ENCODE measurements around the gene TRIO.

The TRIO gene

DNA sequence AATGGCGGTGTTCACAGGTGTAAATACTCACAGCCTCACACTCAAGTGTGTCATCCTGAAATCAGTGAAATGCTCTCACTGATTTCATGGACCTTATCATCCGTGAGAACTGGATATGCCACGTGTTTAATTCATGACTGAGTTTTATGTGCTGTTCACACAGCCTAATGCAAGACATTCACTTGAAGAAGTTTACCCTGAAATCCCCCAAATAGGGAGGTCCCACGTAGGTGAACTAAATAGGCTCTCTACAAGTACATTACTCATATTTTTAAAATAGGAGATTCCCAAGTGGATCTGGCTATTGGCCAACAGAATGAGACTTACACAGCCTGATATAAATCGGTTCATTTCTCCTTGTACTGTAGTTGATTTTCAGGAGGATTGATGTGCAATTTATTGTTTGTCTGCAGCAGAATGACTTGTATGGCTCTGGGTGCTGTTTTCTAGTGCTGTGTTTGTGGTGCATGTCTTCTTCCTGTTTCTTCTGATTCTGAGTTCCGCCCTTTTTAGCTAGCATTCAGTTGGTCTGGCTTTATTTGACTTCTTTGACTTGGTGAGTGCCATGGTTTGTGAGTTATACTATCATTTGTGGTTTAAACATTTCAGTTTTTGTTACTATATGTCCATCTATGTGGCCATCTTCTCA, 25.1 kb downstream of the TRIO start (continued):
- TF ChIP-seq, protein P1, sequence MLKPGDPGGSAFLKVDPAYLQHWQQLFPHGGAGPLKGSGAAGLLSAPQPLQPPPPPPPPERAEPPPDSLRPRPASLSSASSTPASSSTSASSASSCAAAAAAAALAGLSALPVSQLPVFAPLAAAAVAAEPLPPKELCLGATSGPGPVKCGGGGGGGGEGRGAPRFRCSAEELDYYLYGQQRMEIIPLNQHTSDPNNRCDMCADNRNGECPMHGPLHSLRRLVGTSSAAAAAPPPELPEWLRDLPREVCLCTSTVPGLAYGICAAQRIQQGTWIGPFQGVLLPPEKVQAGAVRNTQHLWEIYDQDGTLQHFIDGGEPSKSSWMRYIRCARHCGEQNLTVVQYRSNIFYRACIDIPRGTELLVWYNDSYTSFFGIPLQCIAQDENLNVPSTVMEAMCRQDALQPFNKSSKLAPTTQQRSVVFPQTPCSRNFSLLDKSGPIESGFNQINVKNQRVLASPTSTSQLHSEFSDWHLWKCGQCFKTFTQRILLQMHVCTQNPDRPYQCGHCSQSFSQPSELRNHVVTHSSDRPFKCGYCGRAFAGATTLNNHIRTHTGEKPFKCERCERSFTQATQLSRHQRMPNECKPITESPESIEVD (tag by site-specific recombination; IDR thresholded peaks at IDR 0.05): no peak; the same call in 1 of the 2 replicates
- 0 out of 2 replicates have a peak, but pooled peaks have one; percentile 11 for TF ChIP-seq OVOL3 (tag by site-specific recombination; IDR thresholded peaks at IDR 0.05)
- TF ChIP-seq, protein P2, sequence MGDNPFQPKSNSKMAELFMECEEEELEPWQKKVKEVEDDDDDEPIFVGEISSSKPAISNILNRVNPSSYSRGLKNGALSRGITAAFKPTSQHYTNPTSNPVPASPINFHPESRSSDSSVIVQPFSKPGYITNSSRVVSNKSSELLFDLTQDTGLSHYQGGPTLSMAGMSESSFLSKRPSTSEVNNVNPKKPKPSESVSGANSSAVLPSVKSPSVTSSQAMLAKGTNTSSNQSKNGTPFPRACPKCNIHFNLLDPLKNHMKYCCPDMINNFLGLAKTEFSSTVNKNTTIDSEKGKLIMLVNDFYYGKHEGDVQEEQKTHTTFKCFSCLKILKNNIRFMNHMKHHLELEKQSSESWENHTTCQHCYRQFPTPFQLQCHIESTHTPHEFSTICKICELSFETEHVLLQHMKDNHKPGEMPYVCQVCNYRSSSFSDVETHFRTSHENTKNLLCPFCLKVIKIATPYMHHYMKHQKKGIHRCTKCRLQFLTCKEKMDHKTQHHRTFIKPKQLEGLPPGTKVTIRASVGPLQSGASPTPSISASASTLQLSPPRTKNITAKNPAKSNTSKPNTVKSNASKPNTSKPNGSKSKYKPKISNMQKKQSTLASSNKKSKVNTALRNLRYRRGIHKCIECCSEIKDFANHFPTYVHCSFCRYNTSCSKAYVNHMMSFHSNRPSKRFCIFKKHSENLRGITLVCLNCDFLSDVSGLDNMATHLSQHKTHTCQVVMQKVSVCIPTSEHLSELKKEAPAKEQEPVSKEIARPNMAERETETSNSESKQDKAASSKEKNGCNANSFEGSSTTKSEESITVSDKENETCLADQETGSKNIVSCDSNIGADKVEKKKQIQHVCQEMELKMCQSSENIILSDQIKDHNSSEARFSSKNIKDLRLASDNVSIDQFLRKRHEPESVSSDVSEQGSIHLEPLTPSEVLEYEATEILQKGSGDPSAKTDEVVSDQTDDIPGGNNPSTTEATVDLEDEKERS (tag by site-specific recombination; IDR thresholded peaks at IDR 0.05): no peak
- no peak for TF ChIP-seq ZNF138 (tag by site-specific recombination; IDR thresholded peaks at IDR 0.05; ENCODE audit: borderline replicate concordance)
- TF ChIP-seq ZBTB21 (tag by site-specific recombination; IDR thresholded peaks at IDR 0.05): no peak
- TF ChIP-seq, protein P3, sequence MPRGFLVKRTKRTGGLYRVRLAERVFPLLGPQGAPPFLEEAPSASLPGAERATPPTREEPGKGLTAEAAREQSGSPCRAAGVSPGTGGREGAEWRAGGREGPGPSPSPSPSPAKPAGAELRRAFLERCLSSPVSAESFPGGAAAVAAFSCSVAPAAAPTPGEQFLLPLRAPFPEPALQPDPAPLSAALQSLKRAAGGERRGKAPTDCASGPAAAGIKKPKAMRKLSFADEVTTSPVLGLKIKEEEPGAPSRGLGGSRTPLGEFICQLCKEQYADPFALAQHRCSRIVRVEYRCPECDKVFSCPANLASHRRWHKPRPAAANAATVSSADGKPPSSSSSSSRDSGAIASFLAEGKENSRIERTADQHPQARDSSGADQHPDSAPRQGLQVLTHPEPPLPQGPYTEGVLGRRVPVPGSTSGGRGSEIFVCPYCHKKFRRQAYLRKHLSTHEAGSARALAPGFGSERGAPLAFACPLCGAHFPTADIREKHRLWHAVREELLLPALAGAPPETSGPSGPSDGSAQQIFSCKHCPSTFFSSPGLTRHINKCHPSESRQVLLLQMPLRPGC (tag by site-specific recombination; IDR thresholded peaks at IDR 0.05): no peak
- peak; percentile 49 for TF ChIP-seq ZNF366 (tag by site-specific recombination; conservative IDR thresholded peaks at IDR 0.05)
- no peak for TF ChIP-seq ZBTB7A (tag by site-specific recombination; IDR thresholded peaks at IDR 0.05; ENCODE audit: low read depth)
- TF ChIP-seq, protein P4, sequence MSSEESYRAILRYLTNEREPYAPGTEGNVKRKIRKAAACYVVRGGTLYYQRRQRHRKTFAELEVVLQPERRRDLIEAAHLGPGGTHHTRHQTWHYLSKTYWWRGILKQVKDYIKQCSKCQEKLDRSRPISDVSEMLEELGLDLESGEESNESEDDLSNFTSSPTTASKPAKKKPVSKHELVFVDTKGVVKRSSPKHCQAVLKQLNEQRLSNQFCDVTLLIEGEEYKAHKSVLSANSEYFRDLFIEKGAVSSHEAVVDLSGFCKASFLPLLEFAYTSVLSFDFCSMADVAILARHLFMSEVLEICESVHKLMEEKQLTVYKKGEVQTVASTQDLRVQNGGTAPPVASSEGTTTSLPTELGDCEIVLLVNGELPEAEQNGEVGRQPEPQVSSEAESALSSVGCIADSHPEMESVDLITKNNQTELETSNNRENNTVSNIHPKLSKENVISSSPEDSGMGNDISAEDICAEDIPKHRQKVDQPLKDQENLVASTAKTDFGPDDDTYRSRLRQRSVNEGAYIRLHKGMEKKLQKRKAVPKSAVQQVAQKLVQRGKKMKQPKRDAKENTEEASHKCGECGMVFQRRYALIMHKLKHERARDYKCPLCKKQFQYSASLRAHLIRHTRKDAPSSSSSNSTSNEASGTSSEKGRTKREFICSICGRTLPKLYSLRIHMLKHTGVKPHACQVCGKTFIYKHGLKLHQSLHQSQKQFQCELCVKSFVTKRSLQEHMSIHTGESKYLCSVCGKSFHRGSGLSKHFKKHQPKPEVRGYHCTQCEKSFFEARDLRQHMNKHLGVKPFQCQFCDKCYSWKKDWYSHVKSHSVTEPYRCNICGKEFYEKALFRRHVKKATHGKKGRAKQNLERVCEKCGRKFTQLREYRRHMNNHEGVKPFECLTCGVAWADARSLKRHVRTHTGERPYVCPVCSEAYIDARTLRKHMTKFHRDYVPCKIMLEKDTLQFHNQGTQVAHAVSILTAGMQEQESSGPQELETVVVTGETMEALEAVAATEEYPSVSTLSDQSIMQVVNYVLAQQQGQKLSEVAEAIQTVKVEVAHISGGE (tag by site-specific recombination; conservative IDR thresholded peaks at IDR 0.05; ENCODE audit: low read depth): no peak
- TF ChIP-seq ZNF354C (tag by site-specific recombination; IDR thresholded peaks at IDR 0.05; ENCODE audit: borderline replicate concordance, low read depth): no peak
- TF ChIP-seq ZFP37 (tag by site-specific recombination; IDR thresholded peaks at IDR 0.05): no peak
- no peak for TF ChIP-seq RBAK (tag by site-specific recombination; IDR thresholded peaks at IDR 0.05)
- TF ChIP-seq, protein P5, sequence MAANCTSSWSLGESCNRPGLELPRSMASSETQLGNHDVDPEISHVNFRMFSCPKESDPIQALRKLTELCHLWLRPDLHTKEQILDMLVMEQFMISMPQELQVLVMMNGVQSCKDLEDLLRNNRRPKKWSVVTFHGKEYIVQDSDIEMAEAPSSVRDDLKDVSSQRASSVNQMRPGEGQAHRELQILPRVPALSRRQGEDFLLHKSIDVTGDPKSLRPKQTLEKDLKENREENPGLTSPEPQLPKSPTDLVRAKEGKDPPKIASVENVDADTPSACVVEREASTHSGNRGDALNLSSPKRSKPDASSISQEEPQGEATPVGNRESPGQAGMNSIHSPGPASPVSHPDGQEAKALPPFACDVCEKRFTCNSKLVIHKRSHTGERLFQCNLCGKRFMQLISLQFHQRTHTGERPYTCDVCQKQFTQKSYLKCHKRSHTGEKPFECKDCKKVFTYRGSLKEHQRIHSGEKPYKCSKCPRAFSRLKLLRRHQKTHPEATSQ (tag by site-specific recombination; IDR thresholded peaks at IDR 0.05): no peak
- TF ChIP-seq IKZF3 (tag by site-specific recombination; IDR thresholded peaks at IDR 0.05): peak; percentile 73
- no peak for TF ChIP-seq OSR2 (tag by site-specific recombination; IDR thresholded peaks at IDR 0.05)
- no peak for TF ChIP-seq YY1 (tag by site-specific recombination; IDR thresholded peaks at IDR 0.05)
- TF ChIP-seq MZF1 (tag by site-specific recombination; IDR thresholded peaks at IDR 0.05; ENCODE audit: borderline replicate concordance): peak; percentile 68; the same call in 1 of the 2 replicates
- TF ChIP-seq, protein P6, sequence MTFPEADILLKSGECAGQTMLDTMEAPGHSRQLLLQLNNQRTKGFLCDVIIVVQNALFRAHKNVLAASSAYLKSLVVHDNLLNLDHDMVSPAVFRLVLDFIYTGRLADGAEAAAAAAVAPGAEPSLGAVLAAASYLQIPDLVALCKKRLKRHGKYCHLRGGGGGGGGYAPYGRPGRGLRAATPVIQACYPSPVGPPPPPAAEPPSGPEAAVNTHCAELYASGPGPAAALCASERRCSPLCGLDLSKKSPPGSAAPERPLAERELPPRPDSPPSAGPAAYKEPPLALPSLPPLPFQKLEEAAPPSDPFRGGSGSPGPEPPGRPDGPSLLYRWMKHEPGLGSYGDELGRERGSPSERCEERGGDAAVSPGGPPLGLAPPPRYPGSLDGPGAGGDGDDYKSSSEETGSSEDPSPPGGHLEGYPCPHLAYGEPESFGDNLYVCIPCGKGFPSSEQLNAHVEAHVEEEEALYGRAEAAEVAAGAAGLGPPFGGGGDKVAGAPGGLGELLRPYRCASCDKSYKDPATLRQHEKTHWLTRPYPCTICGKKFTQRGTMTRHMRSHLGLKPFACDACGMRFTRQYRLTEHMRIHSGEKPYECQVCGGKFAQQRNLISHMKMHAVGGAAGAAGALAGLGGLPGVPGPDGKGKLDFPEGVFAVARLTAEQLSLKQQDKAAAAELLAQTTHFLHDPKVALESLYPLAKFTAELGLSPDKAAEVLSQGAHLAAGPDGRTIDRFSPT (tag by site-specific recombination; IDR thresholded peaks at IDR 0.05): peak; percentile 63
- TF ChIP-seq, protein P7, sequence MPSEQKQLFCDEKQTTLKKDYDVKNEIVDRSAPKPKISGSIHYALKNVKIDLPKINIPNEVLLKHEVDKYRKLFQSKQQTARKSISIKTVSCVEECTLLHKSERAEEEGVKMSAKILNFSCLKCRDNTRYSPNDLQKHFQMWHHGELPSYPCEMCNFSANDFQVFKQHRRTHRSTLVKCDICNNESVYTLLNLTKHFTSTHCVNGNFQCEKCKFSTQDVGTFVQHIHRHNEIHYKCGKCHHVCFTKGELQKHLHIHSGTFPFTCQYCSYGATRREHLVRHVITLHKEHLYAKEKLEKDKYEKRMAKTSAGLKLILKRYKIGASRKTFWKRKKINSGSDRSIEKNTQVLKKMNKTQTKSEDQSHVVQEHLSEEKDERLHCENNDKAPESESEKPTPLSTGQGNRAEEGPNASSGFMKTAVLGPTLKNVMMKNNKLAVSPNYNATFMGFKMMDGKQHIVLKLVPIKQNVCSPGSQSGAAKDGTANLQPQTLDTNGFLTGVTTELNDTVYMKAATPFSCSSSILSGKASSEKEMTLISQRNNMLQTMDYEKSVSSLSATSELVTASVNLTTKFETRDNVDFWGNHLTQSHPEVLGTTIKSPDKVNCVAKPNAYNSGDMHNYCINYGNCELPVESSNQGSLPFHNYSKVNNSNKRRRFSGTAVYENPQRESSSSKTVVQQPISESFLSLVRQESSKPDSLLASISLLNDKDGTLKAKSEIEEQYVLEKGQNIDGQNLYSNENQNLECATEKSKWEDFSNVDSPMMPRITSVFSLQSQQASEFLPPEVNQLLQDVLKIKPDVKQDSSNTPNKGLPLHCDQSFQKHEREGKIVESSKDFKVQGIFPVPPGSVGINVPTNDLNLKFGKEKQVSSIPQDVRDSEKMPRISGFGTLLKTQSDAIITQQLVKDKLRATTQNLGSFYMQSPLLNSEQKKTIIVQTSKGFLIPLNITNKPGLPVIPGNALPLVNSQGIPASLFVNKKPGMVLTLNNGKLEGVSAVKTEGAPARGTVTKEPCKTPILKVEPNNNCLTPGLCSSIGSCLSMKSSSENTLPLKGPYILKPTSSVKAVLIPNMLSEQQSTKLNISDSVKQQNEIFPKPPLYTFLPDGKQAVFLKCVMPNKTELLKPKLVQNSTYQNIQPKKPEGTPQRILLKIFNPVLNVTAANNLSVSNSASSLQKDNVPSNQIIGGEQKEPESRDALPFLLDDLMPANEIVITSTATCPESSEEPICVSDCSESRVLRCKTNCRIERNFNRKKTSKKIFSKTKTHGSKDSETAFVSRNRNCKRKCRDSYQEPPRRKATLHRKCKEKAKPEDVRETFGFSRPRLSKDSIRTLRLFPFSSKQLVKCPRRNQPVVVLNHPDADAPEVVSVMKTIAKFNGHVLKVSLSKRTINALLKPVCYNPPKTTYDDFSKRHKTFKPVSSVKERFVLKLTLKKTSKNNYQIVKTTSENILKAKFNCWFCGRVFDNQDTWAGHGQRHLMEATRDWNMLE (tag by site-specific recombination; conservative IDR thresholded peaks at IDR 0.05; ENCODE audit: low read depth): no peak
